Esophagus muscularis mucosa (tissue), 4 donors: ENCODE measurements around the gene CNIH3. TPM values are rescaled to one million over a fixed set of nuclear protein-coding genes. Genes with fewer than 3 reads are reported as not detected.

Experiments used
- DNase-seq: peaks from one replicate; pipeline ENCODE4 v3.0.0-alpha.2; 2017; ENCODE audit errors: extremely low spot score
- H3K27ac ChIP-seq, 4 donors: fragments of 200-600 bp; sonication (generic); replicated peaks in 1 of 4; 1 replicate in 3 of 4; 2 replicates in 1 of 4; pipeline ENCODE4 v1.5.1; 2016 to 2019; ENCODE audit warnings: mild to moderate bottlenecking in 1 of 4
- H3K27me3 ChIP-seq, 4 donors: fragments of 200-600 bp; sonication (generic); one replicate each; pipeline versions ENCODE4 v1.5.1 to v1.6.0; 2016 to 2019
- H3K36me3 ChIP-seq, 4 donors: fragments of 200-600 bp; sonication (generic); one replicate each; pipeline ENCODE4 v1.5.1; 2016 to 2019
- H3K4me1 ChIP-seq, 4 donors: fragments of 200-600 bp; sonication (generic); one replicate each; pipeline ENCODE4 v1.5.1; 2016 to 2019
- H3K4me3 ChIP-seq, 4 donors: fragments of 200-600 bp; sonication (generic); 1 replicate in 2 of 4; 2 replicates in 2 of 4; pipeline ENCODE4 v1.5.1; 2016 to 2019; ENCODE audit warnings: mild to moderate bottlenecking in 4 of 4, moderate library complexity in 1 of 4
- H3K9me3 ChIP-seq, 4 donors: fragments of 200-600 bp; sonication (generic); 1 replicate in 3 of 4; 2 replicates in 1 of 4; pipeline ENCODE4 v1.5.1; 2016 to 2019
- CTCF ChIP-seq, 3 experiments: fragments of 200-600 bp in 2 of 3; fragments of 450-650 bp in 1 of 3; sonication (generic) in 2 of 3; IDR thresholded peaks; one replicate each; pipeline ENCODE4 v1.5.1; 2017 to 2019; ENCODE audit warnings: antibody characterized with exemption in 3 of 3, mild to moderate bottlenecking in 2 of 3, moderate library complexity in 1 of 3
- EP300 ChIP-seq: sonication (generic); formaldehyde crosslinking; IDR thresholded peaks from one replicate; pipeline ENCODE4 v1.6.1; 2017; ENCODE audit warnings: antibody characterized with exemption
- POLR2A ChIP-seq: fragments of 450-650 bp; IDR thresholded peaks from one replicate; pipeline ENCODE4 v1.6.1; 2017; ENCODE audit warnings: antibody characterized with exemption, moderate library complexity, mild to moderate bottlenecking, low read depth
- POLR2AphosphoS5 ChIP-seq, 2 donors: sonication (generic); formaldehyde crosslinking; IDR thresholded peaks; one replicate each; pipeline ENCODE4 v1.6.1; 2017; ENCODE audit warnings: antibody characterized with exemption in 2 of 2
- WGBS: methylation state at CpG from one replicate; pipeline ENCODE4 v1.1.5; 2018; 5-methylcytosine and 5-hydroxymethylcytosine counted together
- intact Hi-C: fragments of 100-400 bp; cut with DNase I; formaldehyde crosslinking; loops from one replicate; pipeline ENCODE4 v1.15.1; 2023
- total RNA-seq, 4 donors: library from RNA; depleted of rRNA; stranded (reverse); fragments of >200 nt; gene quantifications; one replicate each; pipeline versions ENCODE4 v1.1.0 to v1.2.1, GENCODE V29; 2016

CNIH3 gene
- total RNA-seq, 4 donors from 2014 or later: 0.42 to 2.3 (median 1.3) TPM

GRCh38 chr1:224785040-224785328 is 168.9 kb downstream of the CNIH3 start:
- no peak for TF ChIP-seq CTCF (IDR thresholded peaks at IDR 0.05)
- no peak for TF ChIP-seq EP300
- TF ChIP-seq POLR2A: no peak
- no peak for TF ChIP-seq POLR2AphosphoS5 (IDR thresholded peaks at IDR 0.05)
- H3K4me1 ChIP-seq: no peaks in the 10 kb centered on the region
- H3K36me3 ChIP-seq: no peaks in the 10 kb centered on the region
- no peak overlapping the region for H3K27ac ChIP-seq
- DNase-seq: peak; percentile 1
- no peaks in the 10 kb centered on the region for H3K9me3 ChIP-seq
- no peak overlapping the region for H3K4me3 ChIP-seq
- intact Hi-C loops: no loop called here
- 74% methylated on average over 2 of the region's 2 CpGs for whole genome bisulfite sequencing
- H3K27me3 ChIP-seq: no peaks in the 10 kb centered on the region

DNA sequence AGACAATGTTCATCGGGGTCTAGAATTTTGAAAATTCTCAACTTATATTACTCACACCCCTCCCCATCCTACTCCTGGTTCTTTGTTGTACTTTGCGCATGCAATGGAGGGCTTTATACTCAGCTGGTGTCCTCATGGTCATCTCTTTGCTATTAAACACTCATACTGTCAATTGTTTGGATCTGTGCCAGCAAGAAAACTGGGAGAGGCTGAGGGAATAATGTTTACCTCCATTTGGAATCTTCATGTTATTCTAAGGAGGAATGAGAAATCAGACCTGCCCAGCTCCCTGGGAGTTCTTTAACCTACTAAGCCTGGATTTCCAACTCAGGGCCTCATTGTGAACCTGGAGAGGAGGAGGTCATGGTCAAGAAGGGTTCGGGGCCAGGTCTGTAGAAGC is 169.5 kb downstream of the CNIH3 start:
- intact Hi-C loops: no loop called here
- DNase-seq: no peak
- no peak overlapping the region for H3K27ac ChIP-seq

GRCh38 chr1:224786533-224787250 is 170.6 kb downstream of the CNIH3 start:
- 88% methylated on average over 3 of the region's 3 CpGs for WGBS
- H3K4me1 ChIP-seq: no peaks in the 10 kb centered on the region
- no peaks in the 10 kb centered on the region for H3K36me3 ChIP-seq
- no peak overlapping the region for H3K4me3 ChIP-seq
- DNase-seq: peak; percentile 85
- no peaks in the 10 kb centered on the region for H3K9me3 ChIP-seq
- no peak for TF ChIP-seq POLR2AphosphoS5 (IDR thresholded peaks at IDR 0.05)
- TF ChIP-seq EP300: no peak
- TF ChIP-seq CTCF (IDR thresholded peaks at IDR 0.05): no peak
- no peak for TF ChIP-seq POLR2A
- H3K27ac ChIP-seq: no peak overlapping the region
- intact Hi-C loops: no loop called here
- no peaks in the 10 kb centered on the region for H3K27me3 ChIP-seq

More for the DNA sequence above, 169.5 kb downstream of the CNIH3 start:
- TF ChIP-seq POLR2AphosphoS5 (IDR thresholded peaks at IDR 0.05) (no peak), POLR2A (no peak), CTCF (IDR thresholded peaks at IDR 0.05) (no peak), EP300 (no peak)
- WGBS: 98% methylated on average over 3 of the region's 3 CpGs
- Histone ChIP-seq H3K4me1 (no peaks in the 10 kb centered on the region), H3K9me3 (no peaks in the 10 kb centered on the region), H3K27me3 (no peaks in the 10 kb centered on the region), H3K36me3 (no peaks in the 10 kb centered on the region), H3K4me3 (no peak overlapping the region)

- DNase-seq: peak; percentile 68
- H3K27ac ChIP-seq: no peak overlapping the region
Measured at GRCh38 chr1:224789311-224789710, 173.2 kb downstream of the CNIH3 start.

More at GRCh38 chr1:224789311-224789710, 173.2 kb downstream of the CNIH3 start:
- Histone ChIP-seq H3K4me3 (no peak overlapping the region), H3K36me3 (no peaks in the 10 kb centered on the region), H3K27me3 (no peaks in the 10 kb centered on the region), H3K4me1 (no peaks in the 10 kb centered on the region), H3K9me3 (no peaks in the 10 kb centered on the region)
- intact Hi-C loops: no loop called here
- TF ChIP-seq EP300: no peak
- TF ChIP-seq POLR2AphosphoS5 (IDR thresholded peaks at IDR 0.05): no peak
- TF ChIP-seq CTCF (IDR thresholded peaks at IDR 0.05): no peak
- TF ChIP-seq POLR2A: no peak

Other genes starting within 250 kb of the CNIH3 start
- gene WDR26, start 181.5 kb upstream of the CNIH3 start, total RNA-seq: 10 to 100 TPM; 74.9 to 84.7 (median 78.4) TPM